Thyroid gland (tissue), 4 donors: Measurements from ENCODE around the gene PTPA. TPM values are rescaled to one million over a fixed set of nuclear protein-coding genes. Genes with fewer than 3 reads are reported as not detected.
A peak's percentile ranks its signal among the peaks of the same experiment; 100 is the strongest.

Experiments
- DNase-seq, 2 donors: peaks; one replicate each; pipeline ENCODE4 v3.0.0-alpha.2; 2019
- H3K27ac ChIP-seq, 3 donors: fragments of 200-600 bp; sonication (generic); 1 replicate in 2 of 3; 2 replicates in 1 of 3; pipeline ENCODE4 v1.5.1; 2016 to 2019; ENCODE audit warnings: mild to moderate bottlenecking in 1 of 3, moderate library complexity in 1 of 3
- H3K27me3 ChIP-seq: fragments of 200-600 bp; sonication (generic); one replicate; pipeline ENCODE4 v1.5.1; 2019
- H3K36me3 ChIP-seq, 2 donors: fragments of 200-600 bp; sonication (generic); one replicate each; pipeline ENCODE4 v1.5.1; 2016 to 2019
- H3K4me1 ChIP-seq, 2 donors: fragments of 200-600 bp; sonication (generic); one replicate each; pipeline ENCODE4 v1.5.1; 2017 to 2019
- H3K4me3 ChIP-seq, 3 donors: fragments of 200-600 bp; sonication (generic); replicated peaks in 1 of 3; 1 replicate in 2 of 3; 2 replicates in 1 of 3; pipeline ENCODE4 v1.5.1; 2016; ENCODE audit warnings: mild to moderate bottlenecking in 1 of 3
- H3K9me3 ChIP-seq: fragments of 200-600 bp; sonication (generic); one replicate; pipeline ENCODE4 v1.5.1; 2017
- POLR2A ChIP-seq, 2 donors: fragments of 450-650 bp; IDR thresholded peaks; one replicate each; pipeline ENCODE4 v1.6.1; 2017; ENCODE audit warnings: antibody characterized with exemption in 2 of 2, mild to moderate bottlenecking in 2 of 2, moderate library complexity in 1 of 2
- whole genome bisulfite sequencing, 2 donors: methylation state at CpG; one replicate each; pipeline ENCODE4 v1.1.5; 2017; 5-methylcytosine and 5-hydroxymethylcytosine counted together
- intact Hi-C: fragments of 100-400 bp; cut with DNase I; formaldehyde crosslinking; loops from one replicate; pipeline ENCODE4 v1.15.1; 2023
- total RNA-seq, 4 donors: library from RNA; depleted of rRNA; stranded (reverse); fragments of >200 nt; gene quantifications; one replicate each; pipeline ENCODE4 v1.2.3, GENCODE V29; 2016
- TF ChIP-seq, protein P1 (sequence below), 6 experiments: fragments of 200-600 bp in 3 of 6; fragments of 450-650 bp in 3 of 6; sonication (generic) in 3 of 6; IDR thresholded peaks; one replicate each; pipeline ENCODE4 v1.5.1; 2016 to 2019; ENCODE audit warnings: antibody characterized with exemption in 6 of 6, mild to moderate bottlenecking in 2 of 6, inconsistent platforms in 1 of 6, moderate library complexity in 1 of 6

The PTPA gene
- total RNA-seq, 4 donors from 2014 or later = 45.0 to 117 (median 89.5) TPM

DNA sequence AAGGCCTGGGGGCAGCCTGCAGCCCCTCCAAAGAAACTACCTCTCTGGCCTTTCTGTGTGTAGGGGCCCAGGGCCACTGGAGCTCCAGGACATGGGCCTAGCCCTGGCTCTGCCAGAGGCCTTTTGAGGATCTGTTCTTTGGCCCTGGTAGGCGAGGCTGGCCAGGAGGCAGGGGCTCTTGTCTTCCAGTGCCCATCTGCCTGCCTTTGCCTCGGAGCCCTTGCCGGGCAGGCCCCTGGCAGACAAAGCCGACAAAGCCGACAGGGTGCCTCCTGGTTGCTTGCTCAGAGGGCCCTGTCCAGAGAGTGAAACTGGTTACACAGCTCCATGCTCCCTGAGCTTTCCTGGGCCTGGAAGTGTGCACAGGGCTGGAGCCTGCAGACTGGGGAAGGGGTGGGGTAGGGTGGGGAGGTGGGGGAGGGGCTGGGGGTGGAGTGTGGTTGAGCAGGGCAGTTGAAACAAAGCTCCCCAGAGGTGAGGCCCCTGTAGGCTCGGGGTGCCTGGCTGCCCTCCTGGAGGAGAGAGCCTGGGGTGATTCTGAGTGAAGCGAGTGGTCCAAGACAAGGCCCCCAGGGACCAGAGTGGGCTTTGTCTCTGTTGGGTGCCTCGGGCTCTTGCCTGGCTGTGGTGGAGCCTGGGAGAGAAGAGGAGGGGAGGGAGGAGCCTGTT is 29.3 kb downstream of the PTPA start:
- Histone ChIP-seq H3K27ac (peak overlapping the region; percentile 98 to 100 (median 100)), H3K4me1 (peaks cover 54 to 84% of the 10 kb centered on the region in 2 donors), H3K27me3 (no peaks in the 10 kb centered on the region), H3K9me3 (no peaks in the 10 kb centered on the region), H3K4me3 (peak overlapping the region; percentile 2 to 36 (median 28)), H3K36me3 (peaks cover 19 to 20% of the 10 kb centered on the region in 2 donors)
- no peak for TF ChIP-seq POLR2A (IDR thresholded peaks at IDR 0.05)
- TF ChIP-seq, protein P1, sequence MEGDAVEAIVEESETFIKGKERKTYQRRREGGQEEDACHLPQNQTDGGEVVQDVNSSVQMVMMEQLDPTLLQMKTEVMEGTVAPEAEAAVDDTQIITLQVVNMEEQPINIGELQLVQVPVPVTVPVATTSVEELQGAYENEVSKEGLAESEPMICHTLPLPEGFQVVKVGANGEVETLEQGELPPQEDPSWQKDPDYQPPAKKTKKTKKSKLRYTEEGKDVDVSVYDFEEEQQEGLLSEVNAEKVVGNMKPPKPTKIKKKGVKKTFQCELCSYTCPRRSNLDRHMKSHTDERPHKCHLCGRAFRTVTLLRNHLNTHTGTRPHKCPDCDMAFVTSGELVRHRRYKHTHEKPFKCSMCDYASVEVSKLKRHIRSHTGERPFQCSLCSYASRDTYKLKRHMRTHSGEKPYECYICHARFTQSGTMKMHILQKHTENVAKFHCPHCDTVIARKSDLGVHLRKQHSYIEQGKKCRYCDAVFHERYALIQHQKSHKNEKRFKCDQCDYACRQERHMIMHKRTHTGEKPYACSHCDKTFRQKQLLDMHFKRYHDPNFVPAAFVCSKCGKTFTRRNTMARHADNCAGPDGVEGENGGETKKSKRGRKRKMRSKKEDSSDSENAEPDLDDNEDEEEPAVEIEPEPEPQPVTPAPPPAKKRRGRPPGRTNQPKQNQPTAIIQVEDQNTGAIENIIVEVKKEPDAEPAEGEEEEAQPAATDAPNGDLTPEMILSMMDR (IDR thresholded peaks at IDR 0.05) = no peak
- DNase-seq = peak; percentile 57 to 60
- 8 to 22% methylated on average over 5 of the region's 8 CpGs for WGBS, 2 donors
- intact Hi-C loops = loop anchor here (5.0 kb wide), 1 partner anchor 37 kb away; the partner anchor contains the start of gene IER5L

- H3K36me3 ChIP-seq = peaks cover 16 to 18% of the 10 kb centered on the region in 2 donors
- peak overlapping the region in 1 of 3 donors; percentile 28 for H3K4me3 ChIP-seq
- DNase-seq = peak; percentile 44 to 48
- intact Hi-C loops = loop anchor here (5.0 kb wide), 1 partner anchor 36 kb away; the partner anchor contains the start of gene IER5L
- peak overlapping the region; percentile 98 to 100 (median 100) for H3K27ac ChIP-seq
- H3K27me3 ChIP-seq = no peaks in the 10 kb centered on the region
- peaks cover 62 to 92% of the 10 kb centered on the region in 2 donors for H3K4me1 ChIP-seq
- WGBS, 2 donors = 23 to 26% methylated on average over 12 of the region's 13 CpGs
- TF ChIP-seq, protein P1 (IDR thresholded peaks at IDR 0.05) = no peak
- TF ChIP-seq POLR2A (IDR thresholded peaks at IDR 0.05) = no peak
- H3K9me3 ChIP-seq = no peaks in the 10 kb centered on the region
These were observed 30.1 kb downstream of the PTPA start for GRCh38 chr9:129141066-129142041.

GRCh38 chr9:129142138-129142935 is 31.1 kb downstream of the PTPA start:
- H3K4me1 ChIP-seq = peaks cover 69 to 95% of the 10 kb centered on the region in 2 donors
- no peak overlapping the region for H3K4me3 ChIP-seq
- TF ChIP-seq, protein P1 (IDR thresholded peaks at IDR 0.05) = no peak
- no peak for TF ChIP-seq POLR2A (IDR thresholded peaks at IDR 0.05)
- no peak for DNase-seq
- peaks cover 7 to 8% of the 10 kb centered on the region in 2 donors for H3K36me3 ChIP-seq
- H3K27me3 ChIP-seq = no peaks in the 10 kb centered on the region
- 66 to 67% methylated on average over 12 to 13 of the region's 15 CpGs for WGBS, 2 donors
- no peaks in the 10 kb centered on the region for H3K9me3 ChIP-seq
- intact Hi-C loops = loop anchor here (5.0 kb wide), 1 partner anchor 35 kb away; the partner anchor contains the start of gene IER5L
- peak overlapping the region; percentile 98 to 100 (median 100) for H3K27ac ChIP-seq

GRCh38 chr9:129143031-129143927 is 32.1 kb downstream of the PTPA start:
- H3K4me1 ChIP-seq = peaks cover 65 to 86% of the 10 kb centered on the region in 2 donors
- peak; percentile 90 to 93 for DNase-seq
- H3K4me3 ChIP-seq = no peak overlapping the region
- WGBS, 2 donors = 22 to 38% methylated on average over 12 to 14 of the region's 14 CpGs
- TF ChIP-seq POLR2A (IDR thresholded peaks at IDR 0.05) = peak in 1 of 2 donors; percentile 48
- TF ChIP-seq, protein P1 (IDR thresholded peaks at IDR 0.05) = peak; percentile 38 to 73 (median 71)
- peak overlapping the region; percentile 98 to 100 (median 100) for H3K27ac ChIP-seq
- intact Hi-C loops = loop anchor here (5.0 kb wide), 1 partner anchor 34 kb away; the partner anchor contains the start of gene IER5L
- no peaks in the 10 kb centered on the region for H3K9me3 ChIP-seq
- no peaks in the 10 kb centered on the region for H3K27me3 ChIP-seq
- H3K36me3 ChIP-seq = no peaks in the 10 kb centered on the region
